Measurements from ENCODE around the gene AEBP1.

Gene AEBP1

GRCh38 chr7:44109991-44110390, 5.8 kb downstream of the AEBP1 start:
- no peak overlapping the region for H2AFZ ChIP-seq (ENCODE audit: low read depth, low read length)
- H3K27ac ChIP-seq (ENCODE audit: low read length, poor library complexity, severe bottlenecking), result no peak overlapping the region
- DNase-seq, result no peak
- no peak overlapping the region for H2BK5ac ChIP-seq (ENCODE audit: low read depth, low read length, poor library complexity, severe bottlenecking)
- H3K27me3 ChIP-seq (ENCODE audit: control insufficient read depth in 1 of 2, insufficient read depth in 1 of 2, low read length in 2 of 2), result no peaks in the 10 kb centered on the region
- H3K4me2 ChIP-seq (ENCODE audit: low read length, poor library complexity, severe bottlenecking), result no peak overlapping the region
- H2BK120ac ChIP-seq (ENCODE audit: low read depth, low read length), result no peak overlapping the region
- H3K14ac ChIP-seq (ENCODE audit: low read length in 2 of 2), result no peak overlapping the region
- peak overlapping the region; percentile 19 for H4K91ac ChIP-seq (ENCODE audit: low read length)
- no peak overlapping the region for H3K4me3 ChIP-seq (ENCODE audit: insufficient read depth in 1 of 2, low read depth in 1 of 2, low read length in 2 of 2)
- no peak overlapping the region for H2BK15ac ChIP-seq (ENCODE audit: low read depth, poor library complexity, severe bottlenecking)
- no peak overlapping the region for H2BK12ac ChIP-seq (ENCODE audit: low read length in 2 of 2)
- WGBS, result 96% methylated on average over 18 of the region's 18 CpGs
- H3K4me1 ChIP-seq (ENCODE audit: control insufficient read depth, insufficient read depth, low read depth, low read length), result peaks cover 54% of the 10 kb centered on the region
- no peak overlapping the region for H3K9ac ChIP-seq (ENCODE audit: low read length)
- no peak overlapping the region for H3K23ac ChIP-seq (ENCODE audit: low read length in 2 of 2)
- no peak overlapping the region for H3K4ac ChIP-seq (ENCODE audit: low read depth in 1 of 2, low read length in 2 of 2)
- H4K8ac ChIP-seq (ENCODE audit: low read length), result no peak overlapping the region
- H3K9me3 ChIP-seq (ENCODE audit: control insufficient read depth, low read length), result no peaks in the 10 kb centered on the region
- H3K36me3 ChIP-seq (ENCODE audit: control insufficient read depth in 1 of 2, insufficient read depth in 2 of 2, low read depth in 1 of 2, low read length in 2 of 2), result peaks cover 82 to 91% of the 10 kb centered on the region in 2 experiments
- no peak overlapping the region for H3K18ac ChIP-seq (ENCODE audit: low read depth in 1 of 2, low read length in 2 of 2)
- H2AK5ac ChIP-seq (ENCODE audit: low read length, severe bottlenecking), result no peak overlapping the region
- peaks cover 18% of the 10 kb centered on the region for H3K79me1 ChIP-seq (replicated peaks; ENCODE audit: low read length, poor library complexity, severe bottlenecking)

GRCh38 chr7:44110719-44111635, 6.8 kb downstream of the AEBP1 start:
- H3K9me3 ChIP-seq (ENCODE audit: control insufficient read depth, low read length), result no peaks in the 10 kb centered on the region
- H2AK5ac ChIP-seq (ENCODE audit: low read length, severe bottlenecking), result no peak overlapping the region
- no peak overlapping the region for H3K23ac ChIP-seq (ENCODE audit: low read length in 2 of 2)
- H2BK5ac ChIP-seq (ENCODE audit: low read depth, low read length, poor library complexity, severe bottlenecking), result no peak overlapping the region
- DNase-seq, result no peak
- no peak overlapping the region for H3K9ac ChIP-seq (ENCODE audit: low read length)
- H3K79me1 ChIP-seq (replicated peaks; ENCODE audit: low read length, poor library complexity, severe bottlenecking), result peaks cover 22% of the 10 kb centered on the region
- H4K8ac ChIP-seq (ENCODE audit: low read length), result no peak overlapping the region
- H3K27ac ChIP-seq (ENCODE audit: low read length, poor library complexity, severe bottlenecking), result no peak overlapping the region
- no peak overlapping the region for H3K4me2 ChIP-seq (ENCODE audit: low read length, poor library complexity, severe bottlenecking)
- H4K91ac ChIP-seq (ENCODE audit: low read length), result no peak overlapping the region
- no peak overlapping the region for H2AFZ ChIP-seq (ENCODE audit: low read depth, low read length)
- H3K4me1 ChIP-seq (ENCODE audit: control insufficient read depth, insufficient read depth, low read depth, low read length), result peaks cover 52% of the 10 kb centered on the region
- 92% methylated on average over 27 of the region's 27 CpGs for WGBS
- no peak overlapping the region for H2BK15ac ChIP-seq (ENCODE audit: low read depth, poor library complexity, severe bottlenecking)
- H3K18ac ChIP-seq (ENCODE audit: low read depth in 1 of 2, low read length in 2 of 2), result no peak overlapping the region
- H2BK120ac ChIP-seq (ENCODE audit: low read depth, low read length), result no peak overlapping the region
- H3K14ac ChIP-seq (ENCODE audit: low read length in 2 of 2), result no peak overlapping the region
- no peak overlapping the region for H3K4me3 ChIP-seq (ENCODE audit: insufficient read depth in 1 of 2, low read depth in 1 of 2, low read length in 2 of 2)
- H3K27me3 ChIP-seq (ENCODE audit: control insufficient read depth in 1 of 2, insufficient read depth in 1 of 2, low read length in 2 of 2), result no peaks in the 10 kb centered on the region
- H3K36me3 ChIP-seq (ENCODE audit: control insufficient read depth in 1 of 2, insufficient read depth in 2 of 2, low read depth in 1 of 2, low read length in 2 of 2), result peaks cover 89 to 100% of the 10 kb centered on the region in 2 experiments
- no peak overlapping the region for H2BK12ac ChIP-seq (ENCODE audit: low read length in 2 of 2)
- H3K4ac ChIP-seq (ENCODE audit: low read depth in 1 of 2, low read length in 2 of 2), result no peak overlapping the region

- no peak for DNase-seq
- no peak overlapping the region for H4K91ac ChIP-seq (ENCODE audit: low read length)
- H2BK15ac ChIP-seq (ENCODE audit: low read depth, poor library complexity, severe bottlenecking), result no peak overlapping the region
- no peaks in the 10 kb centered on the region for H3K9me3 ChIP-seq (ENCODE audit: control insufficient read depth, low read length)
- no peak overlapping the region for H2BK120ac ChIP-seq (ENCODE audit: low read depth, low read length)
- whole genome bisulfite sequencing, result 94% methylated on average over 16 of the region's 16 CpGs
- H2BK12ac ChIP-seq (ENCODE audit: low read length in 2 of 2), result no peak overlapping the region
- H3K18ac ChIP-seq (ENCODE audit: low read depth in 1 of 2, low read length in 2 of 2), result no peak overlapping the region
- H2AK5ac ChIP-seq (ENCODE audit: low read length, severe bottlenecking), result no peak overlapping the region
- H3K36me3 ChIP-seq (ENCODE audit: control insufficient read depth in 1 of 2, insufficient read depth in 2 of 2, low read depth in 1 of 2, low read length in 2 of 2), result peaks cover 90 to 100% of the 10 kb centered on the region in 2 experiments
- H3K79me1 ChIP-seq (replicated peaks; ENCODE audit: low read length, poor library complexity, severe bottlenecking), result peaks cover 25% of the 10 kb centered on the region
- H3K4me3 ChIP-seq (ENCODE audit: insufficient read depth in 1 of 2, low read depth in 1 of 2, low read length in 2 of 2), result no peak overlapping the region
- H3K9ac ChIP-seq (ENCODE audit: low read length), result no peak overlapping the region
- no peak overlapping the region for H2AFZ ChIP-seq (ENCODE audit: low read depth, low read length)
- no peak overlapping the region for H3K4me2 ChIP-seq (ENCODE audit: low read length, poor library complexity, severe bottlenecking)
- H3K23ac ChIP-seq (ENCODE audit: low read length in 2 of 2), result no peak overlapping the region
- no peak overlapping the region for H3K27ac ChIP-seq (ENCODE audit: low read length, poor library complexity, severe bottlenecking)
- H2BK5ac ChIP-seq (ENCODE audit: low read depth, low read length, poor library complexity, severe bottlenecking), result no peak overlapping the region
- no peaks in the 10 kb centered on the region for H3K27me3 ChIP-seq (ENCODE audit: control insufficient read depth in 1 of 2, insufficient read depth in 1 of 2, low read length in 2 of 2)
- no peak overlapping the region for H3K14ac ChIP-seq (ENCODE audit: low read length in 2 of 2)
- H3K4me1 ChIP-seq (ENCODE audit: control insufficient read depth, insufficient read depth, low read depth, low read length), result peaks cover 45% of the 10 kb centered on the region
- H4K8ac ChIP-seq (ENCODE audit: low read length), result no peak overlapping the region
- H3K4ac ChIP-seq (ENCODE audit: low read depth in 1 of 2, low read length in 2 of 2), result no peak overlapping the region
These were observed 7.6 kb downstream of the AEBP1 start for GRCh38 chr7:44111761-44112160.

GRCh38 chr7:44112231-44112996, 8.3 kb downstream of the AEBP1 start:
- H2BK5ac ChIP-seq (ENCODE audit: low read depth, low read length, poor library complexity, severe bottlenecking), result no peak overlapping the region
- no peak overlapping the region for H2BK120ac ChIP-seq (ENCODE audit: low read depth, low read length)
- DNase-seq, result no peak
- no peak overlapping the region for H4K91ac ChIP-seq (ENCODE audit: low read length)
- no peak overlapping the region for H2AK5ac ChIP-seq (ENCODE audit: low read length, severe bottlenecking)
- H3K4me3 ChIP-seq (ENCODE audit: insufficient read depth in 1 of 2, low read depth in 1 of 2, low read length in 2 of 2), result no peak overlapping the region
- no peak overlapping the region for H3K4me2 ChIP-seq (ENCODE audit: low read length, poor library complexity, severe bottlenecking)
- no peaks in the 10 kb centered on the region for H3K9me3 ChIP-seq (ENCODE audit: control insufficient read depth, low read length)
- H3K9ac ChIP-seq (ENCODE audit: low read length), result no peak overlapping the region
- H4K8ac ChIP-seq (ENCODE audit: low read length), result no peak overlapping the region
- no peak overlapping the region for H2AFZ ChIP-seq (ENCODE audit: low read depth, low read length)
- H3K79me1 ChIP-seq (replicated peaks; ENCODE audit: low read length, poor library complexity, severe bottlenecking), result peaks cover 31% of the 10 kb centered on the region
- no peak overlapping the region for H3K18ac ChIP-seq (ENCODE audit: low read depth in 1 of 2, low read length in 2 of 2)
- H3K36me3 ChIP-seq (ENCODE audit: control insufficient read depth in 1 of 2, insufficient read depth in 2 of 2, low read depth in 1 of 2, low read length in 2 of 2), result peaks cover 90 to 100% of the 10 kb centered on the region in 2 experiments
- peaks cover 39% of the 10 kb centered on the region for H3K4me1 ChIP-seq (ENCODE audit: control insufficient read depth, insufficient read depth, low read depth, low read length)
- 84% methylated on average over 41 of the region's 41 CpGs for WGBS
- H2BK15ac ChIP-seq (ENCODE audit: low read depth, poor library complexity, severe bottlenecking), result no peak overlapping the region
- no peak overlapping the region for H3K23ac ChIP-seq (ENCODE audit: low read length in 2 of 2)
- no peak overlapping the region for H2BK12ac ChIP-seq (ENCODE audit: low read length in 2 of 2)
- H3K14ac ChIP-seq (ENCODE audit: low read length in 2 of 2), result no peak overlapping the region
- no peak overlapping the region for H3K4ac ChIP-seq (ENCODE audit: low read depth in 1 of 2, low read length in 2 of 2)
- H3K27ac ChIP-seq (ENCODE audit: low read length, poor library complexity, severe bottlenecking), result no peak overlapping the region
- H3K27me3 ChIP-seq (ENCODE audit: control insufficient read depth in 1 of 2, insufficient read depth in 1 of 2, low read length in 2 of 2), result no peaks in the 10 kb centered on the region

Measured in mesenchymal stem cell (in vitro differentiated cells and primary cell).